PC-9 (cell line): ENCODE measurements around the gene LYG1.

Experiments
- CTCF ChIP-seq: fragments of 200-600 bp; sonication (generic); conservative IDR thresholded peaks from 2 replicates; pipeline ENCODE4 v1.6.1; 2017; ENCODE audit warnings: mixed run types, antibody characterized with exemption, mild to moderate bottlenecking, moderate library complexity
- EZH2 ChIP-seq: fragments of 200-600 bp; sonication (generic); IDR thresholded peaks from 2 replicates; pipeline ENCODE4 v1.8.0; 2017; ENCODE audit warnings: antibody characterized with exemption, low read depth

GRCh38 chr2:99338029-99338585 is 37.1 kb upstream of the LYG1 start:
- no peak for TF ChIP-seq EZH2
- TF ChIP-seq CTCF: no peak
